Activated CD4-positive, alpha-beta T cell treated with anti-CD3 and anti-CD28 coated beads for 36 hours (primary cell): ENCODE data around the gene SLC9A7. TPM values are rescaled to one million over a fixed set of nuclear protein-coding genes. Genes with fewer than 3 reads are reported as not detected.

Source experiments
- ATAC-seq: fragments of 200-7000 bp; cut with Tn5 transposase; one replicate; pipeline ENCODE4 v1.10.0; 2021; ENCODE audit warnings: mild to moderate bottlenecking, moderate library complexity
- CTCF ChIA-PET: fragments of 350-600 bp; sonication (Branson Sonifier 250); formaldehyde crosslinking; loops from one replicate; lab custom pipeline; 2021; ENCODE audit warnings: antibody characterized with exemption; lab: Charles Lee
- POLR2A ChIA-PET: fragments of 350-600 bp; sonication (Branson Sonifier 250); formaldehyde crosslinking; loops from one replicate; lab custom pipeline; 2021; ENCODE audit warnings: antibody characterized with exemption, inconsistent platforms; lab: Charles Lee
- DNase-seq: peaks from one replicate; pipeline ENCODE4 v3.0.0-alpha.2; 2020
- H3K27ac Mint-ChIP-seq: one replicate; pipeline ENCODE4 v1.8.0; 2021; ENCODE audit warnings: mixed read lengths
- H3K27me3 Mint-ChIP-seq: one replicate; pipeline ENCODE4 v1.8.0; 2021; ENCODE audit warnings: mixed read lengths
- H3K36me3 Mint-ChIP-seq: one replicate; pipeline ENCODE4 v1.8.0; 2021; ENCODE audit warnings: low read depth, mixed read lengths
- H3K4me1 Mint-ChIP-seq: one replicate; pipeline ENCODE4 v1.8.0; 2021; ENCODE audit warnings: mixed read lengths
- H3K4me3 Mint-ChIP-seq: one replicate; pipeline ENCODE4 v1.8.0; 2021; ENCODE audit warnings: mild to moderate bottlenecking, moderate library complexity, mixed read lengths
- H3K9me3 Mint-ChIP-seq: one replicate; pipeline ENCODE4 v1.8.0; 2021; ENCODE audit warnings: low read depth, mixed read lengths
- intact Hi-C, 2 experiments: fragments of 100-400 bp; cut with DNase I in 1 of 2; cut with micrococcal nuclease in 1 of 2; formaldehyde crosslinking; loops; one replicate each; pipeline versions ENCODE4 v1.14.2 to v1.15.1; 2022 to 2024; cut with DNase I, micrococcal nuclease
- total RNA-seq, 2 experiments: library from RNA; stranded (reverse); gene quantifications; one replicate each; pipeline ENCODE4 v1.2.3, GENCODE V29; 2021

SLC9A7 gene
- total RNA-seq, 2 experiments from 2014 or later = 16.3 to 19.2 TPM

- Mint-ChIP-seq H3K4me1 (peaks cover 37% of the 10 kb centered on the region), H3K4me3 (no peak overlapping the region)
Measured at GRCh38 chrX:46627711-46628419, 131.1 kb downstream of the SLC9A7 start.

GRCh38 chrX:46627062-46627461 lies 131.9 kb downstream of the SLC9A7 start:
- ChIA-PET POLR2A (interaction anchor here (0.6 kb wide), 1 partner anchor 84 kb away, joined by 5 read pairs; no protein-coding TSS in a partner anchor), CTCF (interaction anchor here (0.6 kb wide), 1 partner anchor 45 kb away, joined by 3 read pairs; no protein-coding TSS in a partner anchor)
- intact Hi-C loops = loop anchor here (2.0 to 5.0 kb wide), 2 partner anchors 40 kb away; no protein-coding TSS in a partner anchor
- H3K4me3 Mint-ChIP-seq = no peak overlapping the region
- peaks cover 37% of the 10 kb centered on the region for H3K4me1 Mint-ChIP-seq
- DNase-seq (no peak), ATAC-seq (no peak)
- H3K36me3 Mint-ChIP-seq = peaks cover 44% of the 10 kb centered on the region
- H3K27me3 Mint-ChIP-seq = no peaks in the 10 kb centered on the region
- H3K9me3 Mint-ChIP-seq = no peaks in the 10 kb centered on the region
- H3K27ac Mint-ChIP-seq = no peak overlapping the region

More at GRCh38 chrX:46627711-46628419, 131.1 kb downstream of the SLC9A7 start:
- peak overlapping the region; percentile 40 for H3K27ac Mint-ChIP-seq
- POLR2A ChIA-PET = interaction anchor here (0.6 kb wide), 3 partner anchors 54 to 1065 kb away, joined by 3 to 5 read pairs (median 3); no protein-coding TSS in a partner anchor
- intact Hi-C loops = loop anchor here (2.0 to 5.0 kb wide), 3 partner anchors 41 to 55 kb away; partner anchors contain the start of gene CHST7 (in 1 of the 2)
- CTCF ChIA-PET = interaction anchor here (1.9 kb wide), 1 partner anchor 10 kb away, joined by 5 read pairs; no protein-coding TSS in a partner anchor
- no peak for ATAC-seq
- H3K27me3 Mint-ChIP-seq = no peaks in the 10 kb centered on the region
- H3K9me3 Mint-ChIP-seq = no peaks in the 10 kb centered on the region
- no peak for DNase-seq
- peaks cover 42% of the 10 kb centered on the region for H3K36me3 Mint-ChIP-seq

DNA sequence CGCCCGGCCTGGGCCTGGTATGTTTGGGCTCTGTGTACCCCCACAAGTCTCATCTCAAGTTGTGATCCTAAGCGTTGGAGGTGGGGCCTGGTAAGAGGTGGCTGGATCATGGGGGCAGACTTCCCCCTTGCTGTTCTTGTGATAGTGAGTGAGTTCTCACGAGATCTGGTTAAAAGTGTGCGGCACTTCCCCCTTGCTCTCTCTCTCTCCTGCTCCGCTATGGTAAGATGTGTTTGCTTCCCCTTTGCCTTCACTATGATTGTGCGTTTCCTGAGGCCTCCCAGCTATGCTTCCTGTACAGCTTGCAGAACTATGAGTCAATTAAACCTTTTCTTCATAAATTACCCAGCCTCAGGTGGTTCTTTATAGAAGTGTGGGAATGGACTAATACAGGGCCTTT lies 132.4 kb downstream of the SLC9A7 start:
- Mint-ChIP-seq H3K27ac (peak overlapping the region; percentile 20), H3K9me3 (no peaks in the 10 kb centered on the region), H3K36me3 (peaks cover 39% of the 10 kb centered on the region), H3K4me3 (no peak overlapping the region), H3K27me3 (no peaks in the 10 kb centered on the region), H3K4me1 (peaks cover 37% of the 10 kb centered on the region)
- peak; percentile 84 for ATAC-seq
- DNase-seq = peak; percentile 55
- ChIA-PET POLR2A (no interaction called here), CTCF (interaction anchor here (0.6 kb wide), 1 partner anchor 46 kb away, joined by 3 read pairs; no protein-coding TSS in a partner anchor)
- intact Hi-C loops = loop anchor here (2.0 to 5.0 kb wide), 2 partner anchors 39 to 40 kb away; no protein-coding TSS in a partner anchor

DNA sequence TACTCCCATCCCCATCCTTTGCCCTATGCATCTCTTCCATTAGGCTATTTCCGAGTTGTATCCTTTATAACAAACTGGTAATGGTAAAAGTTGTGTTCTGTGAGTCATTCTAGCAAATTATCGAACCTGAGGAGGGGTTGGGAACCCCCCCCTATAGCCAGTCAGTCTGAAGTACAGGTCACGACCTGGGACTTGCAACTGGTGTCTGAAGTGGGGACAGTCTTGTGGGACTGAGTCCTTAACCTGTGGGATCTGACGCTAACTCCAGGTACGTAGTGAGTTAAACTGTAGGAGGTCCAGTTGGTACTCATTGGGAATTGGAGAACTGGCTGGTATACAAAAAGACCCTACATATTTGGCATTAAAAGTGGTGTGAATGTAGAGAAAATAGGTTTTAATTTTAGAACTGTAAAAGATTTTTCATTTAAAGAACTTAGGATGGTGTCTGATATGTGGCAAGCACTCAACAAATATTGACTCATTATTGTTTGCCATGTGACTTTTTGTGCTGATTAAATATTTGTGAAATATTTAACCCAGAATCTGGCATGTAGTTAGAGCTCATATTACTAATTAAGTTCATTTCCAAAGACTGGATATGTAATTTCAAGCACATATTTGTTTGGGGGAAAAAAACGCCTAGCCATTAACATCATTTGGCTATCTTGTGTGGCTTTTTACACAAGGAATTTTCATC lies 134.7 kb downstream of the SLC9A7 start:
- ATAC-seq (no peak), DNase-seq (no peak)
- Mint-ChIP-seq H3K4me1 (peaks cover 33% of the 10 kb centered on the region), H3K36me3 (peaks cover 40% of the 10 kb centered on the region), H3K27me3 (no peaks in the 10 kb centered on the region), H3K9me3 (no peaks in the 10 kb centered on the region), H3K27ac (no peak overlapping the region), H3K4me3 (no peak overlapping the region)
- intact Hi-C loops = no loop called here
- CTCF ChIA-PET = no interaction called here
- POLR2A ChIA-PET = no interaction called here

GRCh38 chrX:46621572-46621971 lies 137.3 kb downstream of the SLC9A7 start:
- POLR2A ChIA-PET = no interaction called here
- no peak for ATAC-seq
- Mint-ChIP-seq H3K4me1 (peaks cover 13% of the 10 kb centered on the region), H3K27me3 (no peaks in the 10 kb centered on the region), H3K4me3 (no peak overlapping the region), H3K36me3 (peaks cover 49% of the 10 kb centered on the region), H3K9me3 (no peaks in the 10 kb centered on the region), H3K27ac (no peak overlapping the region)
- CTCF ChIA-PET = no interaction called here
- intact Hi-C loops = no loop called here
- no peak for DNase-seq

- ChIA-PET CTCF (no interaction called here), POLR2A (no interaction called here)
- H3K4me1 Mint-ChIP-seq = peaks cover 6% of the 10 kb centered on the region
- peaks cover 40% of the 10 kb centered on the region for H3K36me3 Mint-ChIP-seq
- no peak for DNase-seq
- H3K9me3 Mint-ChIP-seq = no peaks in the 10 kb centered on the region
- H3K4me3 Mint-ChIP-seq = no peak overlapping the region
- intact Hi-C loops = no loop called here
- H3K27ac Mint-ChIP-seq = no peak overlapping the region
- no peaks in the 10 kb centered on the region for H3K27me3 Mint-ChIP-seq
- ATAC-seq = no peak
Measured at GRCh38 chrX:46620505-46620904, 138.4 kb downstream of the SLC9A7 start.

DNA sequence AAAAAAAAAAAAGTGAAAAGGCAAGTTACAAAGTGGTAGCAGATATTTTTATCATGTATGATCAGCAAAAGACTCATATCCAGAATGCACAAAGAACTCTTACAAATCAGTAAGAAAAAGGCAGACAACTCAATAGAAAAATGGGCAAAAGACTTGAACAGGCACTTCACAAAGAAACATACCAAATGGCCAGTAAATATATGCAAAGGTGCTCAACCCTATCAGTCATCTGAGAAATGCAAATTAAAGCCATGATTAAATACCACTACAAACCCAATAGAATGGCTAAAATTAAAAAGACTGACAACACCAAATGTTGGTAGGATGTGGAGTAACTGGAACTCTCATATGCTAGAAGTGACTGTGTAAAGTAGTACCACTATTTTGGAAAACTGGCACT lies 140.0 kb downstream of the SLC9A7 start:
- H3K36me3 Mint-ChIP-seq = peaks cover 41% of the 10 kb centered on the region
- intact Hi-C loops = no loop called here
- CTCF ChIA-PET = no interaction called here
- H3K4me3 Mint-ChIP-seq = no peak overlapping the region
- H3K9me3 Mint-ChIP-seq = no peaks in the 10 kb centered on the region
- ATAC-seq (no peak), DNase-seq (no peak)
- H3K27ac Mint-ChIP-seq = no peak overlapping the region
- POLR2A ChIA-PET = no interaction called here
- H3K27me3 Mint-ChIP-seq = no peaks in the 10 kb centered on the region
- H3K4me1 Mint-ChIP-seq = peaks cover 6% of the 10 kb centered on the region

- H3K27me3 Mint-ChIP-seq = no peaks in the 10 kb centered on the region
- DNase-seq (peak; percentile 21), ATAC-seq (peak; percentile 26)
- peaks cover 44% of the 10 kb centered on the region for H3K36me3 Mint-ChIP-seq
- H3K4me3 Mint-ChIP-seq = no peak overlapping the region
- intact Hi-C loops = no loop called here
- ChIA-PET CTCF (interaction anchor here (0.6 kb wide), 1 partner anchor 142 kb away, joined by 3 read pairs; no protein-coding TSS in a partner anchor), POLR2A (no interaction called here)
- H3K9me3 Mint-ChIP-seq = no peaks in the 10 kb centered on the region
- peaks cover 9% of the 10 kb centered on the region for H3K4me1 Mint-ChIP-seq
- no peak overlapping the region for H3K27ac Mint-ChIP-seq
Measured at GRCh38 chrX:46617906-46618305, 141.0 kb downstream of the SLC9A7 start.

- peak; percentile 71 for ATAC-seq
- intact Hi-C loops = no loop called here
- ChIA-PET POLR2A (no interaction called here), CTCF (interaction anchor here (2.2 kb wide), 1 partner anchor 31 kb away, joined by 8 read pairs; no protein-coding TSS in a partner anchor)
- Mint-ChIP-seq H3K9me3 (no peaks in the 10 kb centered on the region), H3K27me3 (no peaks in the 10 kb centered on the region), H3K4me3 (no peak overlapping the region), H3K4me1 (peaks cover 30% of the 10 kb centered on the region), H3K36me3 (peaks cover 19% of the 10 kb centered on the region), H3K27ac (no peak overlapping the region)
- DNase-seq = peak; percentile 30
Measured at GRCh38 chrX:46611658-46612362, 147.1 kb downstream of the SLC9A7 start.

- no peaks in the 10 kb centered on the region for H3K27me3 Mint-ChIP-seq
- ATAC-seq (no peak), DNase-seq (no peak)
- H3K4me3 Mint-ChIP-seq = no peak overlapping the region
- ChIA-PET POLR2A (interaction anchor here (0.6 kb wide), 1 partner anchor 660 kb away, joined by 4 read pairs; no protein-coding TSS in a partner anchor), CTCF (interaction anchor here (2.2 kb wide), 1 partner anchor 32 kb away, joined by 8 read pairs; no protein-coding TSS in a partner anchor)
- no peak overlapping the region for H3K27ac Mint-ChIP-seq
- no peaks in the 10 kb centered on the region for H3K9me3 Mint-ChIP-seq
- H3K36me3 Mint-ChIP-seq = peaks cover 20% of the 10 kb centered on the region
- H3K4me1 Mint-ChIP-seq = peaks cover 30% of the 10 kb centered on the region
- intact Hi-C loops = no loop called here
Measured at GRCh38 chrX:46610070-46610658, 148.8 kb downstream of the SLC9A7 start.
